HCT116 (cell line): ENCODE data around the gene DVL2. TPM values are rescaled to one million over a fixed set of nuclear protein-coding genes. Genes with fewer than 3 reads are reported as not detected.

Experiments used
- ATAC-seq: fragments of 200-7000 bp; cut with Tn5 transposase; 2 replicates; pipeline ENCODE4 v1.9.1; 2020; ENCODE audit warnings: mild to moderate bottlenecking, moderate library complexity
- BruUV-seq: library from RNA; stranded (reverse); fragments of 400-500 nt; replicated peaks from 2 replicates; lab custom pipeline; 2021; lab: Mats Ljungman, UMichigan
- CTCF ChIA-PET: fragments of 300-600 bp; sonication (Branson Sonifier 250); formaldehyde crosslinking; loops from one replicate; lab custom pipeline; 2021; ENCODE audit warnings: antibody characterized with exemption; lab: Charles Lee
- POLR2A ChIA-PET: fragments of 300-600, 350-600 bp; sonication (Branson Sonifier 250); formaldehyde crosslinking; loops from one replicate; lab custom pipeline; 2021; ENCODE audit warnings: antibody characterized with exemption; lab: Charles Lee
- RAD21 ChIA-PET, 2 experiments: fragments of 300-600 bp; sonication (Branson Sonifier 250); formaldehyde crosslinking; loops; one replicate each; lab custom pipeline; 2023; ENCODE audit warnings: low total read pairs in 2 of 2; ENCODE audit not compliant: uncharacterized antibody in 2 of 2, unreplicated experiment in 2 of 2, low non-redundant PET in 1 of 2; lab: Charles Lee
- DNase-seq: peaks from one replicate; pipeline ENCODE4 v3.0.0-alpha.2; 2010; ENCODE audit warnings: low read depth, low spot score
- H2AFZ ChIP-seq: fragments of 200-600 bp; shearing (Covaris generic), sonication (generic); 2 replicates; pipeline ENCODE4 v1.6.1; 2017; ENCODE audit warnings: low read depth, mixed run types, mixed read lengths, antibody characterized with exemption, low read length; ENCODE audit not compliant: poor library complexity, severe bottlenecking
- H3K27ac ChIP-seq: 2 replicates; pipeline ENCODE4 v1.5.1; 2012; ENCODE audit warnings: low read depth, low read length
- H3K27me3 ChIP-seq: fragments of 200-600 bp; sonication (generic); 2 replicates; pipeline ENCODE4 v1.6.1; 2016; ENCODE audit warnings: mixed run types, low read length, mixed read lengths; ENCODE audit not compliant: insufficient read depth
- H3K36me3 ChIP-seq, 2 experiments: fragments of 200-500 bp in 1 of 2; fragments of 200-600 bp in 1 of 2; sonication (Bioruptor generic) in 1 of 2; sonication (generic) in 1 of 2; 2 replicates each; pipeline versions ENCODE4 v1.5.1 to v1.6.1; 2014 to 2016; ENCODE audit warnings: low read length in 2 of 2, inconsistent platforms in 1 of 2, mixed read lengths in 1 of 2, mixed run types in 1 of 2; ENCODE audit not compliant: insufficient read depth in 2 of 2, control insufficient read depth in 1 of 2
- H3K4me1 ChIP-seq, 2 experiments: fragments of 200-600 bp in 1 of 2; sonication (generic) in 1 of 2; 2 replicates each; pipeline versions ENCODE4 v1.5.1 to v1.6.1; 2012 to 2017; ENCODE audit warnings: low read length in 2 of 2, inconsistent platforms in 1 of 2, mild to moderate bottlenecking in 1 of 2, mixed read lengths in 1 of 2, mixed run types in 1 of 2, moderate library complexity in 1 of 2; ENCODE audit not compliant: insufficient read depth in 2 of 2, control insufficient read depth in 1 of 2
- H3K4me2 ChIP-seq: fragments of 200-600 bp; sonication (generic); 2 replicates; pipeline ENCODE4 v1.6.1; 2017; ENCODE audit warnings: mixed run types, low read length, mixed read lengths
- H3K4me3 ChIP-seq, 2 experiments: fragments of 200-600 bp in 1 of 2; sonication (generic) in 1 of 2; replicated peaks in 1 of 2; 2 replicates each; pipeline ENCODE4 v1.5.1; 2011 to 2016; ENCODE audit warnings: low read length in 2 of 2, control low read depth in 1 of 2, low read depth in 1 of 2, mild to moderate bottlenecking in 1 of 2, mixed read lengths in 1 of 2, mixed run types in 1 of 2
- H3K79me2 ChIP-seq: fragments of 200-600 bp; sonication (generic); 2 replicates; pipeline ENCODE4 v1.6.1; 2017; ENCODE audit warnings: mild to moderate bottlenecking, mixed run types, low read length, moderate library complexity, mixed read lengths; ENCODE audit not compliant: insufficient read depth
- H3K9ac ChIP-seq: fragments of 200-600 bp; sonication (generic); 2 replicates; pipeline ENCODE4 v1.6.1; 2016; ENCODE audit warnings: low read length, mixed read lengths
- H3K9me2 ChIP-seq: fragments of 200-600 bp; sonication (generic), shearing (Covaris generic); 2 replicates; pipeline ENCODE4 v1.6.1; 2017; ENCODE audit warnings: mixed run types, mild to moderate bottlenecking, moderate library complexity; ENCODE audit not compliant: insufficient read depth
- H3K9me3 ChIP-seq, 2 experiments: fragments of 200-500 bp in 1 of 2; fragments of 200-600 bp in 1 of 2; sonication (Bioruptor generic) in 1 of 2; sonication (generic) in 1 of 2; 2 replicates each; pipeline ENCODE4 v1.6.1; 2014 to 2017; ENCODE audit warnings: low read length in 2 of 2, mixed read lengths in 2 of 2, inconsistent platforms in 1 of 2, low read depth in 1 of 2, mild to moderate bottlenecking in 1 of 2, mixed run types in 1 of 2, moderate library complexity in 1 of 2; ENCODE audit not compliant: control insufficient read depth in 1 of 2, insufficient read depth in 1 of 2
- H4K20me1 ChIP-seq: fragments of 200-600 bp; sonication (generic), shearing (Covaris generic); 2 replicates; pipeline ENCODE4 v1.6.1; 2017; ENCODE audit warnings: mixed run types, mild to moderate bottlenecking, moderate library complexity; ENCODE audit not compliant: insufficient read depth
- CBX3 ChIP-seq: IDR thresholded peaks from 2 replicates; pipeline ENCODE4 v1.6.1; 2012; ENCODE audit warnings: low read depth
- CEBPB ChIP-seq: IDR thresholded peaks from 2 replicates; pipeline ENCODE4 v1.6.1; 2012; ENCODE audit warnings: low read depth
- CTCF ChIP-seq, 3 experiments: fragments of 200-600 bp in 1 of 3; sonication (generic) in 1 of 3; IDR thresholded peaks in 2 of 3; conservative IDR thresholded peaks in 1 of 3; 2 replicates each; pipeline ENCODE4 v1.5.1; 2012 to 2017; ENCODE audit warnings: low read depth in 2 of 3, low read length in 2 of 3, antibody characterized with exemption in 1 of 3, borderline replicate concordance in 1 of 3, control low read depth in 1 of 3, mild to moderate bottlenecking in 1 of 3, mixed read lengths in 1 of 3, mixed run types in 1 of 3, moderate library complexity in 1 of 3; ENCODE audit not compliant: insufficient read depth in 1 of 3
- EGR1 ChIP-seq: IDR thresholded peaks from 2 replicates; pipeline ENCODE4 v1.6.1; 2012; ENCODE audit warnings: low read depth
- ELF1 ChIP-seq: IDR thresholded peaks from 2 replicates; pipeline ENCODE4 v1.6.1; 2012; ENCODE audit warnings: low read depth, borderline replicate concordance
- EZH2 ChIP-seq: fragments of 200-600 bp; sonication (generic); IDR thresholded peaks from 2 replicates; pipeline ENCODE4 v1.6.1; 2017; ENCODE audit warnings: antibody characterized with exemption, mixed run types
- EZH2phosphoT487 ChIP-seq: fragments of 200-600 bp; IDR thresholded peaks from 2 replicates; pipeline ENCODE4 v1.6.1; 2018; ENCODE audit warnings: antibody characterized with exemption, borderline replicate concordance
- FOSL1 ChIP-seq: IDR thresholded peaks from 2 replicates; pipeline ENCODE4 v1.6.1; 2012; ENCODE audit warnings: low read depth
- POLR2A ChIP-seq: IDR thresholded peaks from 2 replicates; pipeline ENCODE4 v1.7.0; 2011; ENCODE audit warnings: borderline replicate concordance; ENCODE audit not compliant: insufficient read depth, insufficient read length; ENCODE audit errors: extremely low read depth
- POLR2AphosphoS5 ChIP-seq: IDR thresholded peaks from 2 replicates; pipeline ENCODE4 v1.6.1; 2011; ENCODE audit warnings: mild to moderate bottlenecking, low read depth, low read length, moderate library complexity
- RAD21 ChIP-seq: IDR thresholded peaks from 2 replicates; pipeline ENCODE4 v1.6.1; 2012; ENCODE audit warnings: low read depth, mild to moderate bottlenecking
- SIN3A ChIP-seq: IDR thresholded peaks from 2 replicates; pipeline ENCODE4 v1.6.1; 2012; ENCODE audit warnings: low read depth
- SRF ChIP-seq: IDR thresholded peaks from 2 replicates; pipeline ENCODE4 v1.6.1; 2012; ENCODE audit warnings: low read depth
- TCF7L2 ChIP-seq: IDR thresholded peaks from 2 replicates; pipeline ENCODE4 v1.7.0; 2011; ENCODE audit warnings: borderline replicate concordance, inconsistent platforms; ENCODE audit not compliant: insufficient read depth, insufficient read length; ENCODE audit errors: extremely low read depth
- YY1 ChIP-seq: IDR thresholded peaks from 2 replicates; pipeline ENCODE4 v1.6.1; 2011; ENCODE audit warnings: low read length, low read depth, moderate library complexity, mild to moderate bottlenecking; ENCODE audit not compliant: insufficient replicate concordance; ENCODE audit errors: extremely low read depth
- ZBTB33 ChIP-seq: IDR thresholded peaks from 2 replicates; pipeline ENCODE4 v1.6.1; 2011; ENCODE audit warnings: mild to moderate bottlenecking, low read length, moderate library complexity; ENCODE audit not compliant: insufficient replicate concordance; ENCODE audit errors: extremely low read depth
- ZFX ChIP-seq: fragments of 450-650 bp; IDR thresholded peaks from 2 replicates; pipeline ENCODE4 v1.6.1; 2017
- intact Hi-C: fragments of 100-400 bp; cut with micrococcal nuclease; formaldehyde crosslinking; loops from 2 replicates; pipeline ENCODE4 v1.10.0; 2022
- total RNA-seq: library from RNA; stranded (reverse); gene quantifications from one replicate; pipeline ENCODE4 v1.2.1, GENCODE V29; 2021; ENCODE audit not compliant: unreplicated experiment
- TF ChIP-seq, protein P1 (sequence below): IDR thresholded peaks from 2 replicates; pipeline ENCODE4 v1.6.1; 2012
- TF ChIP-seq, protein P2 (sequence below): IDR thresholded peaks from 2 replicates; pipeline ENCODE4 v1.6.1; 2012

Gene DVL2
- total RNA-seq, 1 experiment from 2014 or later = 69.7 TPM

DNA sequence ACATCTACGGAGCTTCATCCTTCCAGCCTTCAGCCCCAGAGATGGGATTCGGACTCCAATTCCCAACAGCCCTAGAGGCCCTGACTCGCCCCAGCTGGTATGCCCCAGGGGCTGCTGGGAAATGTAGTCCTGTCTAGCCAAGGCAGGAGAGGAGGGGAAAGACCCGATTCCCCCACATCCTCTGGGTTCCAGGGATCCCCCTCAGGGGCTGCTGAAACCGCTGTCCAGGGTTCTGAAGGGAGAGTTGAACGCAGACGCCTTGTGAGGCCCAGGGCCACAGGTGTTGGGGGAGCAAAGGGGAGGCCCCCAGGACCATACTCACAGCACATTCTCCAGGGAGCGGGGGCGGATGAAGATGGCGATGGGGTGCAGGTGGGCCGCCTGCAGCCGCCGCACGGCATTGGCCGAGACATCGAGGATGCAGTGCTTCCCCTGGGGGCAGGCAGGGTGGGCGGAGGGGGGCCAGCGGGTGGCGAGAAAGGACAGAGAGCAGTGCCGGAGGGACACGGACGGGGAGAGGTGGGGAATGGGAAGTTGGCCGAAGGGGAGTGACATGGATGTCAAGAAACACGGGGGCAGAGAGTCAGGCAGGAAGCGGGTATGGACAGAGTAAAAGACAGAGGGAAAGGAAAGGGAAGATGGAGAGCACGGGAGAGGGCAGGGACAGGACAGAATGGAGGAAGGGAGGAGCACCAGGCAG lies 42.6 kb downstream of the DVL2 start (continued):
- no peak for TF ChIP-seq TCF7L2
- no peak for TF ChIP-seq CEBPB

DNA sequence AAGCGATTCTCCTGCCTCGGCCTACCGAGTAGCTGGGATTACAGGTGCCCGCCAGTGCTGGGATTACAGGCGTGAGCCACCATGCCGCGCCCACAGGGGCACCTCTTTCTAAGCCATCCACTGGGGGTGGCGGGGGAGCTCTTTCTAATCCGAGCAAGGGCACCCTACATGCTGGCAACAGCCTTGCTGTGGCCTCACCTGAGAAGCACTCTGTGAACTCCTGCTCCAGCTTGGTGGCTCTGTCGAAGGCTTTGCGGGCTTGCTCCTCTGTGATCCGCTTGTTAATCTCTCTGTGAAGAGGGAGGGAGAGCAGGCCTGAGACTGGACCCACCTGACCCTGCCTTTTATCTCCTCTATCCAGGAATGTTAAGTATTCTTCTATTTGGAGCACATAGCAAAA lies 43.2 kb downstream of the DVL2 start:
- TF ChIP-seq EZH2phosphoT487 = no peak
- no peak for TF ChIP-seq TCF7L2
- TF ChIP-seq YY1 = no peak
- no peak for TF ChIP-seq POLR2A
- TF ChIP-seq EZH2 = no peak
- no peak for TF ChIP-seq CTCF (IDR thresholded peaks at IDR 0.05 in 2 of 3, conservative IDR thresholded peaks at IDR 0.05 in 1 of 3; ENCODE audit: borderline replicate concordance in 1 of 3, insufficient read depth in 1 of 3, low read depth in 2 of 3, low read length in 2 of 3)
- no peak for TF ChIP-seq POLR2AphosphoS5
- TF ChIP-seq, protein P1, sequence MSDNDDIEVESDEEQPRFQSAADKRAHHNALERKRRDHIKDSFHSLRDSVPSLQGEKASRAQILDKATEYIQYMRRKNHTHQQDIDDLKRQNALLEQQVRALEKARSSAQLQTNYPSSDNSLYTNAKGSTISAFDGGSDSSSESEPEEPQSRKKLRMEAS = no peak
- TF ChIP-seq, protein P2, sequence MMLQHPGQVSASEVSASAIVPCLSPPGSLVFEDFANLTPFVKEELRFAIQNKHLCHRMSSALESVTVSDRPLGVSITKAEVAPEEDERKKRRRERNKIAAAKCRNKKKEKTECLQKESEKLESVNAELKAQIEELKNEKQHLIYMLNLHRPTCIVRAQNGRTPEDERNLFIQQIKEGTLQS = no peak
- no peak for TF ChIP-seq CBX3
- no peak for TF ChIP-seq FOSL1
- TF ChIP-seq ZFX = no peak
- no peak for TF ChIP-seq EGR1
- TF ChIP-seq SRF = no peak
- TF ChIP-seq ELF1 = no peak
- TF ChIP-seq ZBTB33 = no peak
- TF ChIP-seq SIN3A = no peak
- TF ChIP-seq RAD21 = no peak
- TF ChIP-seq, all 23 proteins: peak for 0
- H3K4me1 ChIP-seq = no peaks in the 10 kb centered on the region; a peak in 1 of 4 replicates
- H3K27me3 ChIP-seq = no peaks in the 10 kb centered on the region
- H3K27ac ChIP-seq = no peak overlapping the region
- H3K4me3 ChIP-seq = no peak overlapping the region
- H2AFZ ChIP-seq = no peak overlapping the region
- H3K79me2 ChIP-seq = no peaks in the 10 kb centered on the region
- no peaks in the 10 kb centered on the region for H3K9me3 ChIP-seq
- RAD21 ChIA-PET = no interaction called here
- no peaks in the 10 kb centered on the region for H3K36me3 ChIP-seq
- H3K9me2 ChIP-seq = no peaks in the 10 kb centered on the region
- BruUV-seq = no TSS peak
- CTCF ChIA-PET = interaction anchor here (0.6 to 1.1 kb wide), 2 partner anchors 13 to 18 kb away, joined by 3 to 5 read pairs; no protein-coding TSS in a partner anchor
- no peak overlapping the region for H3K9ac ChIP-seq
- ATAC-seq = no peak
- DNase-seq = no peak
- intact Hi-C loops = no loop called here
- H4K20me1 ChIP-seq = no peaks in the 10 kb centered on the region
- POLR2A ChIA-PET = interaction anchor here (0.6 kb wide), 1 partner anchor 71 kb away, joined by 3 read pairs; no protein-coding TSS in a partner anchor
- H3K4me2 ChIP-seq = no peak overlapping the region
